Spinal cord (tissue), 10 donors: Measurements from ENCODE around the gene TMEM132D. TPM values are rescaled to one million over a fixed set of nuclear protein-coding genes. Genes with fewer than 3 reads are reported as not detected.

ENCODE experiments used
- DNase-seq, 6 donors: peaks; one replicate each; pipeline versions ENCODE4 v3.0.0 to v3.0.0-alpha.2; 2013 to 2015; ENCODE audit warnings: low spot score in 6 of 6, low read depth in 4 of 6
- H3K27ac ChIP-seq: one replicate; pipeline ENCODE4 v1.5.1; 2013; ENCODE audit warnings: low read depth, low read length, control low read depth
- H3K27me3 ChIP-seq: one replicate; pipeline ENCODE4 v1.6.1; 2013; ENCODE audit warnings: low read length; ENCODE audit not compliant: control insufficient read depth, insufficient read depth
- H3K36me3 ChIP-seq: one replicate; pipeline ENCODE4 v1.6.1; 2013; ENCODE audit warnings: low read length; ENCODE audit not compliant: control insufficient read depth, insufficient read depth
- H3K4me1 ChIP-seq: one replicate; pipeline ENCODE4 v1.6.1; 2013; ENCODE audit warnings: low read length; ENCODE audit not compliant: control insufficient read depth, insufficient read depth
- H3K4me3 ChIP-seq: one replicate; pipeline ENCODE4 v1.5.1; 2013; ENCODE audit warnings: low read depth, low read length, control low read depth
- H3K9me3 ChIP-seq: one replicate; pipeline ENCODE4 v1.6.1; 2013; ENCODE audit warnings: low read length; ENCODE audit not compliant: control insufficient read depth, insufficient read depth
- whole genome bisulfite sequencing: methylation state at CpG from one replicate; pipeline ENCODE4 v1.1.5; 2013; ENCODE audit warnings: missing lambda C conversion rate; ENCODE audit not compliant: insufficient coverage; 5-methylcytosine and 5-hydroxymethylcytosine counted together
- polyA plus RNA-seq, 2 donors: library from polyadenylated mRNA; unstranded; fragments of 120-200 nt; gene quantifications; one replicate each; pipeline ENCODE4 v1.2.1, GENCODE V29; 2013; ENCODE audit not compliant: insufficient read length in 2 of 2
- total RNA-seq, 2 donors: library from RNA; depleted of rRNA in 1 of 2; stranded (reverse); fragments of 120-200 nt in 1 of 2; fragments of >200 nt in 1 of 2; gene quantifications; one replicate each; pipeline versions ENCODE4 v1.2.3 to v1.2.4, GENCODE V29; 2013 to 2014
- donor health status: healthy.

The TMEM132D gene
- total and polyA plus RNA-seq, 4 donors = 4.7 to 15.7 (median 12.6) TPM

- H3K4me3 ChIP-seq = no peak overlapping the region
- no peak overlapping the region for H3K27ac ChIP-seq
- H3K4me1 ChIP-seq = peaks cover 3% of the 10 kb centered on the region
- DNase-seq = peak in 2 of 6 donors; percentile 24 to 49
- H3K36me3 ChIP-seq = no peaks in the 10 kb centered on the region
- no CpG with 5 or more reads among the region's 5 CpGs for WGBS
- H3K27me3 ChIP-seq = no peaks in the 10 kb centered on the region
- H3K9me3 ChIP-seq = no peaks in the 10 kb centered on the region
Measured at GRCh38 chr12:129393357-129393937, 510.4 kb downstream of the TMEM132D start.

- Histone ChIP-seq H3K27me3 (no peaks in the 10 kb centered on the region), H3K36me3 (no peaks in the 10 kb centered on the region), H3K9me3 (no peaks in the 10 kb centered on the region), H3K4me3 (no peak overlapping the region), H3K27ac (no peak overlapping the region), H3K4me1 (no peaks in the 10 kb centered on the region)
- DNase-seq = no peak
- 77% methylated on average over 1 of the region's 1 CpG for WGBS
Measured at GRCh38 chr12:129385637-129385990, 518.2 kb downstream of the TMEM132D start.

GRCh38 chr12:129383956-129384355, 519.9 kb downstream of the TMEM132D start:
- Histone ChIP-seq H3K27ac (no peak overlapping the region), H3K9me3 (no peaks in the 10 kb centered on the region), H3K4me3 (no peak overlapping the region), H3K27me3 (no peaks in the 10 kb centered on the region), H3K4me1 (no peaks in the 10 kb centered on the region), H3K36me3 (no peaks in the 10 kb centered on the region)
- 90% methylated on average over 5 of the region's 9 CpGs for WGBS
- DNase-seq = peak in 1 of 6 donors; percentile 57

GRCh38 chr12:129381715-129382114, 522.1 kb downstream of the TMEM132D start:
- peak in 1 of 6 donors; percentile 26 for DNase-seq
- Histone ChIP-seq H3K9me3 (no peaks in the 10 kb centered on the region), H3K27ac (no peak overlapping the region), H3K27me3 (no peaks in the 10 kb centered on the region), H3K4me3 (no peak overlapping the region), H3K36me3 (no peaks in the 10 kb centered on the region), H3K4me1 (no peaks in the 10 kb centered on the region)
- no CpG with 5 or more reads among the region's 3 CpGs for WGBS

GRCh38 chr12:129379076-129379804, 524.6 kb downstream of the TMEM132D start:
- Histone ChIP-seq H3K4me1 (no peaks in the 10 kb centered on the region), H3K9me3 (no peaks in the 10 kb centered on the region), H3K4me3 (no peak overlapping the region), H3K36me3 (no peaks in the 10 kb centered on the region), H3K27me3 (no peaks in the 10 kb centered on the region), H3K27ac (no peak overlapping the region)
- peak in 2 of 6 donors; percentile 28 to 29 for DNase-seq
- 72% methylated on average over 3 of the region's 6 CpGs for WGBS

GRCh38 chr12:129378496-129378895, 525.3 kb downstream of the TMEM132D start:
- Histone ChIP-seq H3K9me3 (no peaks in the 10 kb centered on the region), H3K27me3 (no peaks in the 10 kb centered on the region), H3K27ac (no peak overlapping the region), H3K4me1 (no peaks in the 10 kb centered on the region), H3K36me3 (no peaks in the 10 kb centered on the region), H3K4me3 (no peak overlapping the region)
- no CpG with 5 or more reads among the region's 5 CpGs for WGBS
- peak in 2 of 6 donors; percentile 70 to 77 for DNase-seq

- H3K9me3 ChIP-seq = no peaks in the 10 kb centered on the region
- no peak overlapping the region for H3K27ac ChIP-seq
- no peak overlapping the region for H3K4me3 ChIP-seq
- H3K36me3 ChIP-seq = no peaks in the 10 kb centered on the region
- H3K27me3 ChIP-seq = no peaks in the 10 kb centered on the region
- no peaks in the 10 kb centered on the region for H3K4me1 ChIP-seq
- DNase-seq = no peak
- no CpG with 5 or more reads among the region's 4 CpGs for WGBS
Measured at GRCh38 chr12:129373746-129374145, 530.1 kb downstream of the TMEM132D start.

- no CpG with 5 or more reads among the region's 3 CpGs for WGBS
- H3K4me3 ChIP-seq = no peak overlapping the region
- no peaks in the 10 kb centered on the region for H3K4me1 ChIP-seq
- no peaks in the 10 kb centered on the region for H3K36me3 ChIP-seq
- H3K9me3 ChIP-seq = no peaks in the 10 kb centered on the region
- H3K27ac ChIP-seq = no peak overlapping the region
- no peak for DNase-seq
- H3K27me3 ChIP-seq = no peaks in the 10 kb centered on the region
Measured at GRCh38 chr12:129372876-129373275, 530.9 kb downstream of the TMEM132D start.

GRCh38 chr12:129372348-129372747, 531.5 kb downstream of the TMEM132D start:
- WGBS = no CpG with 5 or more reads among the region's 2 CpGs
- no peaks in the 10 kb centered on the region for H3K9me3 ChIP-seq

GRCh38 chr12:129371268-129371667, 532.6 kb downstream of the TMEM132D start:
- no peaks in the 10 kb centered on the region for H3K9me3 ChIP-seq
- H3K4me3 ChIP-seq = no peak overlapping the region
- WGBS = 83% methylated on average over 4 of the region's 4 CpGs

More at GRCh38 chr12:129372348-129372747, 531.5 kb downstream of the TMEM132D start:
- H3K27me3 ChIP-seq = no peaks in the 10 kb centered on the region
- no peaks in the 10 kb centered on the region for H3K4me1 ChIP-seq
- DNase-seq = no peak
- H3K36me3 ChIP-seq = no peaks in the 10 kb centered on the region
- no peak overlapping the region for H3K27ac ChIP-seq
- no peak overlapping the region for H3K4me3 ChIP-seq

More at GRCh38 chr12:129371268-129371667, 532.6 kb downstream of the TMEM132D start:
- Histone ChIP-seq H3K36me3 (no peaks in the 10 kb centered on the region), H3K27ac (no peak overlapping the region), H3K27me3 (no peaks in the 10 kb centered on the region), H3K4me1 (no peaks in the 10 kb centered on the region)
- DNase-seq = no peak
